GM12892 (cell line): Measurements from ENCODE around the gene LRWD1.
A peak's percentile ranks its signal among the peaks of the same experiment; 100 is the strongest.

Experiments
- DNase-seq: peaks from one replicate; pipeline ENCODE4 v3.0.0; 2011; ENCODE audit not compliant: insufficient read length
- FAIRE-seq: peaks from 2 replicates; lab custom pipeline; 2011; peaks lifted over from hg19 to GRCh38; lab: Jason Lieb, UNC
- POLR2A ChIP-seq: IDR thresholded peaks from 2 replicates; pipeline ENCODE4 v1.6.1; 2011; ENCODE audit warnings: low read depth, low read length, control low read depth
- POLR2AphosphoS5 ChIP-seq: IDR thresholded peaks from 2 replicates; pipeline ENCODE4 v1.6.1; 2011; ENCODE audit warnings: low read depth, low read length, control low read depth
- TAF1 ChIP-seq: IDR thresholded peaks from 2 replicates; pipeline ENCODE4 v1.6.1; 2011; ENCODE audit warnings: low read depth, mild to moderate bottlenecking, control low read depth, low read length, borderline replicate concordance

Gene LRWD1

DNA sequence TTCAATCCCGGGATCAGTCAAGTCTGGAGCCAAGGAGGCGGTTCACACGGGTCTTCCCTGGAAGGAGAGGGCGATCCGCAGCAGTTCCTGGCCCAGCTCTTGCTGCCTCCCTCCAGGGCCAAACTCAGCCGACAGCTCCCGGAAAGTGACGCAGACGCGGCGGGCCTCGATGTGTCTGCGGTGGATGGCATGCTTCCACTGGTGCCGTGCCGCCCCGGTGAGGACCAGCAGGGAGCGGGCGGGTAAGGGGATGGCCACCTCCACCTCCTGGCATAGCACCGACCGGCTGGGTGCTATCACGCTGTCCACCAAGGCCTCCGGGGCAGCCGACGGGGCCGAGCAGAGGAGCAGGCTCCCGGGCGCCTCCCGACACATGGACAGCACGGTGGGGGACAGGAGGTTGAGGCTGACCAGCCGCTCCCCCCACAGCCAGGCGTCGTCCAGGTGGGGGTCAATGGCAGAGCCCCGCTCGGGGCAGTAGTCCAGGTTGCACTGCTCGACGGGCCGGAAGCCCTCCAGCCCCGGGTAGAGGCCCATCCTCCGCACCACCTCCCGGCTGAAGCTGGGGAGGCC is 7.3 kb upstream of the LRWD1 start:
- DNase-seq (no peak), FAIRE-seq (no peak)
- TF ChIP-seq POLR2A, result no peak
- TF ChIP-seq TAF1, result no peak
- no peak for TF ChIP-seq POLR2AphosphoS5

GRCh38 chr7:102459221-102459844 is 5.5 kb upstream of the LRWD1 start:
- no peak for FAIRE-seq
- TF ChIP-seq POLR2AphosphoS5, result no peak
- no peak for TF ChIP-seq POLR2A
- TF ChIP-seq TAF1, result no peak
- no peak for DNase-seq

DNA sequence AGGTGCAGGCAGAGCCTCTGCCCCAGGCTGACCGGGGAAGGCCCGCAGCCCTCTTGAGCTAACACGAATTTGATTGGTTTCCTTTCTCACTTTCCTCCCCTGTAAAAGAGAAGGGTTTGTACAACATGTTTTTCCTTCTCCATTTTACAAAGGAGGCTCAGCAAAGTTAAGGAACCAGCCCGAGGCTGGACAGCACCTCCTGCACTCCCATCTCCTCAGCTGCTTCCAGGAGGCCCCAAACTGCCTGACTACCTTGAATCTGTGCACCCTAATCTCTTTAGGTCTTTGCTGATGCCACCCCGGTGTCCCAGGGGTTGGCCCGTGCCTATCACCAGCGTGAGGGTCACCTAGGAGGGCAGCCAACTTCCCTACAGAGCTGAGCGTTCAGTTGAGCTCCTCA is 4.3 kb upstream of the LRWD1 start:
- TF ChIP-seq POLR2A (no peak), POLR2AphosphoS5 (no peak), TAF1 (no peak)
- FAIRE-seq, result no peak
- DNase-seq, result no peak

DNA sequence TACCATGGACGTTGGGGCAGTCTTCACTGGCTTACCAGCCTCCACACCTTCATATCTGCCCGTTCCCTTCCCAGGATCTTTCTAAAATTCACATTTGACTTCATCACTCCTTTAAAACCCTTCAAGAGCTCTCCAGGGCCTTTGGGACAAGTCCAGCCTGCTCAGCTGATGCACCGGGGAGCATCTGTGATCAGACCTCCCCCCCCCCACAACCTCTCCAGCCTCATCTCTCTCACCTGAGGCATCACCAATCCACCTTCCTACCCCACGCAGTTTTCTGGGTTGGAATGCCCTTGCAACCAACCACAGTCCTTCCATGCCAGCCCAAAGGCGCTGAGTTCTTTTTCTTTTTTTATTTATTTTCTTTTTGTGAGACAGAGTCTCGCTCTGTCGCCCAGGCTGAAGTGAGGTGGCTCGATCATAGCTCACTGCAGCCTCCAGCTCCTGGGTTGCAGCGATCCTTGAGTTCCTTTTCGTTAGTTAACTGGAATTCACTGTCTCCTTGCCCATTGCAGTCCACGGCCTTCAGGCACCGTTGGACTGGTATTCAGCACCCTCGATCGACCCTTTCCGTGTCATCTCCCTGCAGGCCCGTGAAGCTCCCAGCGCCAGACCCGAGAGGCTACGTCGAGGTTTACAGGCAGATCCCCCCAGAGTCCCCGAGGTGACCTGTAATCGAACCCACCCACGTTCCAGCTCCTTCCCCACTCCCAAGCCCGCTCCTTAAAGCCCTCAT is 775 bp upstream of the LRWD1 start:
- DNase-seq, result no peak
- no peak for TF ChIP-seq POLR2AphosphoS5
- TF ChIP-seq POLR2A, result no peak
- no peak for TF ChIP-seq TAF1
- no peak for FAIRE-seq

GRCh38 chr7:102466097-102466496 is 1.3 kb downstream of the LRWD1 start:
- FAIRE-seq (no peak), DNase-seq (no peak)
- TF ChIP-seq POLR2A (no peak), POLR2AphosphoS5 (no peak), TAF1 (no peak)

GRCh38 chr7:102467581-102468477 is 3.0 kb downstream of the LRWD1 start:
- FAIRE-seq (no peak), DNase-seq (no peak)
- TF ChIP-seq POLR2AphosphoS5, result no peak
- TF ChIP-seq POLR2A, result no peak
- no peak for TF ChIP-seq TAF1

- TF ChIP-seq TAF1, result no peak
- TF ChIP-seq POLR2A, result no peak
- TF ChIP-seq POLR2AphosphoS5, result no peak
- DNase-seq (no peak), FAIRE-seq (no peak)
These were observed 3.9 kb downstream of the LRWD1 start for GRCh38 chr7:102468478-102469350.

- FAIRE-seq (no peak), DNase-seq (no peak)
- no peak for TF ChIP-seq POLR2A
- TF ChIP-seq POLR2AphosphoS5, result no peak
- no peak for TF ChIP-seq TAF1
These were observed 4.7 kb downstream of the LRWD1 start for GRCh38 chr7:102469351-102469971.

DNA sequence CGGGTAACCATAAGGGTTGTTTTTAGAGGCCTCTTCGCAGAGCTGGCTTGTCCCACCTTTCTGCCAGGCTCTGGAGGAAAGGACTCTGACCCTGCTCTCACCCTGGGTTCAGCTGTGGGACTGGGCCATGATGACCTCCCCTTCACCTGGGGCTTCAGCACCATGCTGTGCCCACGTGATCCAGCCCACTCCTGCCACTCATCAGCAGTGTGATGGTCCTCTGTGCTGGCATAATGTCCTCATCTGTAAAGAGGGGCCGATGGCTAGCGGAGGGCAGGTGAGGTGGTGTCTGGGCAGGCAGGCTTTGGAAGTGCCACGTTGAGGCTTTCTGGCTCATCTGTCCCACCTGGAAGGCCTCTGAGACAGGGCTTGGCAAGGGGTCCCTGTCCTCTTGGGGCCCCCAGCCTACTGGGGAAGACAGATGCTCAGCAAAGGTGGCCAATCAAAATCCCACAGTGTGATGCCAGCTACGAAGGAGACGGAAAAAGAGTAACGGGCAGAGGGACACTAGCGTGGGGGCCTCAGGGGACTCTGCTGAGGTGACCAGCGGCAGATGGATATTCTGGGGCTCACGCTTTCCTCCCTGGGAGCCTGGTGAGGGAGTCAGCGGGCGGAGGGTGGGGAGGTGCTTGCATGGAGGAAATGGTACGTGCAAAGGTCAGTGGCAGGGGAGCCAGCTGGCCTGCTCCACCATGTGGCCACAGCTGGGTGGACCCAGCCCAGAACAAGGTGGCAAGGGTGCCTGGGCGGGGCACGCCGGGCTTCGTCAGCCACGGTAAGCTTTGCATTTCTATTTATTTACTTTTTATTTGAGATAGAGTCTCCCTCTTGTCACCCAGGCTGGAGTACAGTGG is 5.4 kb downstream of the LRWD1 start:
- TF ChIP-seq POLR2A (no peak), POLR2AphosphoS5 (no peak), TAF1 (no peak)
- FAIRE-seq (no peak), DNase-seq (no peak)

DNA sequence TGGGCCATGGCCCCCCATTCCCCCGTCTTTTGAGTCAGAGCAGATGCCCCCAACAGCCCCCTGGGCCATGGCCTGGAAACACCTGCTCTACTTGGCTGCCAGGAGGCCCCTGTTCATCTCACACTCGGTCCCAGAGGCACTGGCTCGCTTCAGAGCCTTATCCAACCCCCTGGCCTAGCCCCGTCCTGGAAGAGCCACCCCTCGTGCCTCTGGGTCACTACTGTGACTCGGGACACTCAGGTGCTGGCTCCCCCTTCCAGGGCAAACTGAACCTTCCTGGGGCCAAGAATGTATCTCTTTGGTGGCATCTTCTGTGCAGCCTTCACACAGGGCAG is 7.0 kb downstream of the LRWD1 start:
- TF ChIP-seq POLR2AphosphoS5 (0 out of 2 replicates have a peak, but pooled peaks have one; percentile 35), POLR2A (no peak), TAF1 (no peak)
- DNase-seq (no peak), FAIRE-seq (no peak)
